ENCODE data around the gene TAF11L8.
"Not testable (repeated sequence)": the region's sequence is repeated elsewhere in the genome, so short reads cannot be mapped to it uniquely, and the experiment has no call there.

DNA sequence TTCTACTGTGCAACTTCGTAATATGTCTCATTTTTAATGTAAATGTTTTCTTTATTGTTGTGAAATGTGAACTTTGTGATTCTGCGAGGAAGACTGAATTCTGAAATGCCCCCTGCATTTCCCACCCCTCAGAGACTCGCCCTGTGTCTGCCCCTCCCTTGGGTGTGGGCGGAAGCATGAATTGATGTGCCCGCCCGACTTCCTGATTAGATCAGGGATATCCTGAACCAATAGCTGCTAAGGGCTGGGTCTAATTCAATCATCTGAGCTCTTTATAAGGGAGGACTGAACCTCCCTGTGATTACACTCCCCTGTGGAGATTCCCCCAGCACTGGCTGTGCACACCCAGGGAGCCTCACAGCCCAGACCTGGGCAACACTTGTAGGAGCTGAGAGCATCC lies 13.1 kb upstream of the TAF11L8 start, which contains the start of gene TAF11L11:
- TF ChIP-seq JUNB (IDR thresholded peaks at IDR 0.05; ENCODE audit: unreplicated experiment), result not testable (repeated sequence)
- TF ChIP-seq, protein P1, sequence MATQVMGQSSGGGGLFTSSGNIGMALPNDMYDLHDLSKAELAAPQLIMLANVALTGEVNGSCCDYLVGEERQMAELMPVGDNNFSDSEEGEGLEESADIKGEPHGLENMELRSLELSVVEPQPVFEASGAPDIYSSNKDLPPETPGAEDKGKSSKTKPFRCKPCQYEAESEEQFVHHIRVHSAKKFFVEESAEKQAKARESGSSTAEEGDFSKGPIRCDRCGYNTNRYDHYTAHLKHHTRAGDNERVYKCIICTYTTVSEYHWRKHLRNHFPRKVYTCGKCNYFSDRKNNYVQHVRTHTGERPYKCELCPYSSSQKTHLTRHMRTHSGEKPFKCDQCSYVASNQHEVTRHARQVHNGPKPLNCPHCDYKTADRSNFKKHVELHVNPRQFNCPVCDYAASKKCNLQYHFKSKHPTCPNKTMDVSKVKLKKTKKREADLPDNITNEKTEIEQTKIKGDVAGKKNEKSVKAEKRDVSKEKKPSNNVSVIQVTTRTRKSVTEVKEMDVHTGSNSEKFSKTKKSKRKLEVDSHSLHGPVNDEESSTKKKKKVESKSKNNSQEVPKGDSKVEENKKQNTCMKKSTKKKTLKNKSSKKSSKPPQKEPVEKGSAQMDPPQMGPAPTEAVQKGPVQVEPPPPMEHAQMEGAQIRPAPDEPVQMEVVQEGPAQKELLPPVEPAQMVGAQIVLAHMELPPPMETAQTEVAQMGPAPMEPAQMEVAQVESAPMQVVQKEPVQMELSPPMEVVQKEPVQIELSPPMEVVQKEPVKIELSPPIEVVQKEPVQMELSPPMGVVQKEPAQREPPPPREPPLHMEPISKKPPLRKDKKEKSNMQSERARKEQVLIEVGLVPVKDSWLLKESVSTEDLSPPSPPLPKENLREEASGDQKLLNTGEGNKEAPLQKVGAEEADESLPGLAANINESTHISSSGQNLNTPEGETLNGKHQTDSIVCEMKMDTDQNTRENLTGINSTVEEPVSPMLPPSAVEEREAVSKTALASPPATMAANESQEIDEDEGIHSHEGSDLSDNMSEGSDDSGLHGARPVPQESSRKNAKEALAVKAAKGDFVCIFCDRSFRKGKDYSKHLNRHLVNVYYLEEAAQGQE (IDR thresholded peaks at IDR 0.05; ENCODE audit: unreplicated experiment), result not testable (repeated sequence)
- TF ChIP-seq, protein P2, sequence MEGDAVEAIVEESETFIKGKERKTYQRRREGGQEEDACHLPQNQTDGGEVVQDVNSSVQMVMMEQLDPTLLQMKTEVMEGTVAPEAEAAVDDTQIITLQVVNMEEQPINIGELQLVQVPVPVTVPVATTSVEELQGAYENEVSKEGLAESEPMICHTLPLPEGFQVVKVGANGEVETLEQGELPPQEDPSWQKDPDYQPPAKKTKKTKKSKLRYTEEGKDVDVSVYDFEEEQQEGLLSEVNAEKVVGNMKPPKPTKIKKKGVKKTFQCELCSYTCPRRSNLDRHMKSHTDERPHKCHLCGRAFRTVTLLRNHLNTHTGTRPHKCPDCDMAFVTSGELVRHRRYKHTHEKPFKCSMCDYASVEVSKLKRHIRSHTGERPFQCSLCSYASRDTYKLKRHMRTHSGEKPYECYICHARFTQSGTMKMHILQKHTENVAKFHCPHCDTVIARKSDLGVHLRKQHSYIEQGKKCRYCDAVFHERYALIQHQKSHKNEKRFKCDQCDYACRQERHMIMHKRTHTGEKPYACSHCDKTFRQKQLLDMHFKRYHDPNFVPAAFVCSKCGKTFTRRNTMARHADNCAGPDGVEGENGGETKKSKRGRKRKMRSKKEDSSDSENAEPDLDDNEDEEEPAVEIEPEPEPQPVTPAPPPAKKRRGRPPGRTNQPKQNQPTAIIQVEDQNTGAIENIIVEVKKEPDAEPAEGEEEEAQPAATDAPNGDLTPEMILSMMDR (conservative IDR thresholded peaks at IDR 0.05; ENCODE audit: low read depth in 2 of 2), result not testable (repeated sequence)

Data from GM23338 (cell line).